Kidney tubule cell (primary cell): ENCODE results near the gene RUSC1.
A peak's percentile ranks its signal among the peaks of the same experiment; 100 is the strongest.

Source experiments
- DNase-seq: peaks from one replicate; pipeline ENCODE4 v3.0.0-alpha.2; 2018; ENCODE audit warnings: low spot score

Gene RUSC1

DNA sequence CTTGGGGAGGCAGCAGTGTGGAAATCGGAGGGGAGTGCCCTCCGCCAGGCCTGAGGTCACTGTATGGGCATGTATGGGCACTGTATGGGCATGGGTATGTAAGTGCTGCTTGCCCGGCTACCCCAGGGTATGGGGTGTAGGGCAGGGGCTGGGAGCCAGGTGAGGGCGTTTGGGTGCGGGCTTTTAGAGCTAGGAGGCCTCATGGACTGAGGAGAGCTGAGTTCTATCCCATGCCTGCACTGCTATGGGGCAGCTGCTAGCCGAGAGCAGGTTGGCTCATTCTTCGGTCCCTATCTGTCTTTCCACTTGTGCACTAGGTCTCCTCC is 24.8 kb upstream of the RUSC1 start:
- DNase-seq = no peak

DNA sequence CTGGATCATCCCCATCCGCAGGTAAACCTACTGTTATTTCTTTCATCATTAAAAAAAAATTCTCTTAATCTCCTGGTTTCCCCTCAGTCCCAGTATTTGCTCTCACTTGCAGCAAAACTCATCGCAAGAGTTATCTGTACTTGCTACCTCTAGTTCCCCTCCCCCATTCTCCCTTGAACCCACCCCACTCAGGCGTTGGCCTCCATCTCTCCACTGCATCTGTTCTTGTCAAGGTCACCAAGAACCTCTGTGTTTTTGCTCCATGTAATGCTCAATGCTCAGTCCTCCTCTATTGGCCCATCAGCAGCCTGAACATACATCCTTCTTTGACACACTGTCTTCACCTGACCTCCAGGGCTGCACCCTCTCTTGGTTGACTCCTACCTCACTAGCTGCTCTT is 24.0 kb upstream of the RUSC1 start:
- no peak for DNase-seq

DNA sequence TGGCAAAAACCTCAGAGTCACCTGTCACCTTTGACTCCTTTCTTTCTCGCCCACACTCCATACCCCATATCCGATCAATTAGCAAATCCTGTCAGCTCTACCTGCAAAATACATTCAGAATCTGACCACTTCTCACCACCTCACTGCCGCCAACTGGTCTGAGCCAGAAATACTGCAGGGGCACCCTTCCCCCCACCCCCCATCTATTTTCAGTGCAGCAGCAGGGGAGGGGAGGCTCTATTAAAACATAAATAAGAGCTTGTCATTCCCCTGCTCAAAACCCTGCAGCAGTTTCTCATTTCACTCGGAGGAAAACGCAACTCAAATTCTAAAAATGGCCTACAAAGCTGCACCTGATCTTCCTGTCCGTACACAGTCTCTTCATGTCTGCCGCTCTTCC is 23.3 kb upstream of the RUSC1 start:
- no peak for DNase-seq

DNA sequence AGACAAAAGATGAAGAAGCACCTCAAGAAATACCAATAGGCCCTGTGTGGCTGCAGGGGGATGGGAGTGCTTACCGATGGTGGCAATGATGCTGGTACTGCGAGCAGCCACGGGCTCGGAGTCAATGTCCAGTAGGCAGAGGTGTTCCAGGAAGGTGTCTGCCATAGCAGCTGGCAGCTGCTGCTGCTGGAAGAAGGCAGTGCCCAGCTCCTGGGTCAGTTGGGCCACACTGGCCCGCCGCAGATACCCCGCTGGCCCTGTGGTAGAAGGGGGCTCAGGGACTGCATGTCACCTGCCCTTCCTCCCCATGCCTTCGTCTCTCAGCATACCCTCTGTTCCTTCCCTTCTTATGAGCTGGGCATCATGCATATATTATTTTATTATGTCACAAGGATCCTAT is 20.7 kb upstream of the RUSC1 start:
- no peak for DNase-seq

DNA sequence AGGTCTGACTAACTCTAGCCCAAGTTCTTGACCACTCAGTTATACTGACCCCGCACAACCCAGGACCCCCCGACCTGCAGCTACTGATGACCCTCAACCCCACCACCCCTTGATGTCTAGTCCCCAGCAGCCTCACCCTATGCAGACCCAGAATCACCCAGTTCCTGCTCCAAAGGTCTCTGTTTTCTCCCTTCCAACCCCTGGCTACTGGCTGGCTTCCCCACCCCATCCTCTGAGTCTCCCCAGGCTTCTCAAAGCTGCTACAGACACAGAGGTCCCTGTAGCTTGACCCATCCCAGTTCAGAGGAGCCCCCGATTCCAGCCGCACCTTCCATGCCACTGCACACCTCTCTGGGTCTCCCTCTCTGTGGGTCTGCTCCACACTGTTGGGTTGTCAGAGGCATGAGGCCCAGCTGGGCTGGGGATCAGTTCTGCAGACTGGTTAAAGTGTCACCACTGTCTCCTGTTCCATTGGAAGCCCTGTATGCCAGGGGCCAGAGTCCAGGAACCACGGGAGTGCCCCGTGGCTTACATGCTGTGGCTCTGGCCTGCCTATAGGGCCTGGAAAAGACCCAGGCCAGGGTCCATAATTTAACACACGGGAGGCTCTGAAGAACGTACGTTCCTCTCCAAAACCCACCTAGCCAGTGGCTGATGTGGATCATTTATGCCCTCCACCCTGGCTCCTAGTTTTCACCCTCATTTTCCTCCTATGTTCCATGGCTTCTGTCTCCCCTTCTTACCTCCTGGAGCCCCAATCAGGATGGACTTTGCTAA is 20.0 kb upstream of the RUSC1 start:
- no peak for DNase-seq

DNA sequence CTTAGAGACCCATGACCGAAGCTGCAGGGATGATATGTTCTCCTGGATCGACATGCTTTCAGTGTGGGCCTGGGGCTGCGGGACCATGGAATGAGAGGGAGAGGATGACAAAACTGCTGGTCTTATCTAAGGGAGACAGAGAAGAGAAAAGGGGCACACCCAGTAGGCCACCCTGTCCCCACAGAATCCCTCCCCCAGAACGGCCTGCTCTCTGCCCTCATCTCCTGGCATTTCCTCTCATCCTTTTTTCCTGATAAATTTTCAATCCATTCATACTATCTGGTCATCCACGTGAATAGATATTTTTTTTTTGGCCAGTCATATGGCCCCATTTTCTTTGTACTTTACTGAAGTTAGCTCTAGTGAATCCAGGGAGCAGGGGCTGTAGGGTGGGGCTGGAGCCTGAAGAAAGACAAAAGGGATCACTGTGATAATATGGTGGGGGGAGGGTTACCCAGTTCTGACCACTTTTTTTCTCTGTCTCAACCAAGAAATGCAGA is 19.3 kb upstream of the RUSC1 start, which contains the start of gene PKLR:
TSS of gene PKLR (minus strand) at position 97 of the 500 bp plus-strand sequence. CDS start at position 54, 43 bp downstream.
- no peak for DNase-seq

DNA sequence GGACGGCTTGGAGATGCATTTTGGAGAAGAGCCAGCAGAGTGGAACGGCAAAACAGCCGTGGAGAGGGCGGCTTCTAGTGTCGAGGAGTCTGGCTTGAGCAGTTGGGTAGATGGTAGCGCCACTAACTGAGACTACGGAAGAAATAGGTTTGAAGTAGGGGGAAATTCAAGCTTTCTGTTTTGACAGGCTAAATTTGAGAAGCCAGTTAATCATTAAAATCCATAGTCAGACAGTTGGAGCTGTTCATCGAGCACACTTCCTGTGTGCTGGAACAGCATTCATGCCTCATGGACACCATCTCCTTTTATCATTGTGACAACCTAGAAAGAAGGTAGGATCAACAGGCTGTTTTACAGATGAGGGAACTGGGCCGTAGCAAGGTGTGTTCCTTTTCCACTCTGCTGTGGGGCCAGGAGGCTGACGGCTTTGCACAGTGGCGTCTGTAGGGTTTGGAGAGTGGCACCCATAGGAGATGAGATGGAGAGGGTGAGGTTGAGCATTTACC is 16.1 kb upstream of the RUSC1 start:
- peak; percentile 80 for DNase-seq

DNA sequence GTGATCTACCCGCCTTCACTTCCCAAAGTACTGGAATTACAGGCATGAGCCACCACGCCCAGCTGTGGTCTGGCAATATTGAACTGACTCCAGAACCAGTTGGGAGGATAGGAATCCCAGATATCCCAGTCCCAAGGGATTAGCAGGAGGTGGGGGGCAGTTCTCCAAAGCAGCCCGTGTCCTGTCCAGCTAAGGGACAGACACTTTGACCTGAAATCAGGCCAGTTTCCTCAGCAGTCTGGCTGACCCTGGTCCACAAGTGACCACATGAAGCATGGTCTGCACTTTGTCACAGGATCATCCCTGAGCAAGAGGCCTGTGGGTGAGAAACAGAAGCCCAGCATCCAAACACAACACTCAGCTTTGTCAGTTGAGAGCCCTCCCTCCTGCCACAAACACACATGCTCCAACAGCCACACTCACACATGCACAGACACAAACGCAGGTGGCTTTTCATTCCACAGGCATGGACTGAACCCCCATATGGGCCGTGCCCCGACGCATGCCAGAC is 14.8 kb upstream of the RUSC1 start:
- no peak for DNase-seq

DNA sequence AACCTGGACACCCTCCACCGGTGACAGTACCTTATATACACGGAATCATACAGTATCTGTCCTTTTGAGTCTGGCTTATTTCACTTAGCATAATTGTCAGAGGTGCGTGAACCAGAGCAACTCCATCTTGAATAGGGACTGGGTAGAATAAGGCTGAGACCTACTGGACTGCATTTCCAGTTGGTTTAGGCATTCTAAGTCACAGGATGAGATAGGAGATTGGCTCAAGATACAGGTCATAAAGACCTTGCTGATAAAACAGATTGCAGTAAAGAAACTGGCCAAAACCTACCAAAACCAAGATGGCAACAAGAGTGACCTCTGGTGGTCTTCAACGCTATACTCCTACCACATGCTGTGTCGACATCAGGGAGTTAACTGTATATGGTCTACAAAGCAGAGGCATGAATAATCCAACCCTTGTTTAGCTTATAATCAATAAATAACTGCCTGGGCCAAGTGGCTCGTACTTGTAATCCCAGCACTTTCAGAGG is 13.4 kb upstream of the RUSC1 start:
- DNase-seq = peak; percentile 48

DNA sequence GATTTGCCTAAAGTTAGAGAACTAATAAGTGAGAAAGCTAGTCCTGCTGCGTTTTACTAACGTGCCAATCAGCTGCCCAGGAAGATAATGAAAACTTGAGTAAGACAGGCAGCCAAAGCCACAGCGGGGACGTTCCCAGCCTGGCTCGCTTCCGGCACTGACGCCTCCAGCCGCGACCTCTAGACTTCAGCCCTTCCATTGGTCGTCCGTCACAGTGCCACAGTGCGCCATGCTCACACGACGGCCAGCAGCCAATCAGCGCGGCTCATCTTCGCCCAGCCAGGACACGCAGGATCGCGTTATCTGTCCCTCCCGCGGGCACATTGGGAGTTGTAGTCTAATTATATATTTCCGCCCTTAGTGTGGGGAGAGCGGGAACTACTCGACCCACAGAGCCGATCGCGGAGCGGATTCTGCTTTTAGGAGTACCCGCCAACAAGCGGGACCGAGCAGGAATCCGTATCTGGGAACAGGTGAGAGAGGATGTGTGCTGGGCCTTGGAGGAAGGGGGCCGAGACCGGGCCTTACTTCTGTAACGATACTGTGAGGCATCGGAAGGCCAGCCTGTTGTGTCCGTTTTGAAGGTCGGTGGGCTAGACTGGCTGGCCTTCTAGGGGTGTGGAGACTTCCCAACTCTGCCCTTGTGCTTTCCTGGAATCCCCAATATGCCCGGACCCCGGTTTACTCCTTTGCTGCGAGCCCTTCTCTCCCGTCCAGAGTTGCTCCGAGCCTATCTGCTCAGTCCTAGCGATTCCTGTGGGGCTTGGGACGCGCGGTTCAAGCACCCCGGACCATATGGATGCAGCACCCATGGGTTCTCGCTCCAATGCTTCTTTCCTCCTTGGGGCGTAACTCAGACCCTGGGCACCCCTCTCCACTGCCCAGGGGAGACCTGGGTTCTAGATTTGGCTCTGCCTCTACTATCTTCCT is 11.9 kb upstream of the RUSC1 start, which contains the start of gene FDPS:
TSS of gene FDPS (plus strand) at position 374 of the 930 bp plus-strand sequence. CDS start 924 bp downstream, outside the sequence.
- DNase-seq = peak; percentile 99

DNA sequence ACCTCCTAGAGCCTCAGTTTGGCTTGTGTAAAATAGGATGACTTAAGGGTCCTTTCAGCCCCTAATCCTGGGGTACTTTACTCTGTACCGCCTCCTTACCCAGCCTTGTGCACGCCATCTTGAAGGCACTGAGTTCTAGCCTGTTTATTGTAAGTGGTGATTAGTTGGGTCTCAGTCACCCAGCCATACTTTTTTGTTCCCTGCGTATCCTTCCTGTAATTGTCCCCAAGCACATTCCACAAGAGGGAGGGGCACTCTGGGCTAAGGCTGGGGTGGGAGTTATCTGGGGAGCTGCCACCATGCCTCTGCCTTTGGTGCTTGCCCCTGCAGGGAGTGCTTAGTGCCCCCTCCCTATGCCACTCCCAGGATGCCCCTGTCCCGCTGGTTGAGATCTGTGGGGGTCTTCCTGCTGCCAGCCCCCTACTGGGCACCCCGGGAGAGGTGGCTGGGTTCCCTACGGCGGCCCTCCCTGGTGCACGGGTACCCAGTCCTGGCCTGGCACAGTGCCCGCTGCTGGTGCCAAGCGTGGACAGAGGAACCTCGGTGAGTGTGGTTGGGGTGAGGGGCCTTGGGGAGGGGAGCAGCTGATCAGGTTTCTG is 11.2 kb upstream of the RUSC1 start:
- peak; percentile 43 for DNase-seq

DNA sequence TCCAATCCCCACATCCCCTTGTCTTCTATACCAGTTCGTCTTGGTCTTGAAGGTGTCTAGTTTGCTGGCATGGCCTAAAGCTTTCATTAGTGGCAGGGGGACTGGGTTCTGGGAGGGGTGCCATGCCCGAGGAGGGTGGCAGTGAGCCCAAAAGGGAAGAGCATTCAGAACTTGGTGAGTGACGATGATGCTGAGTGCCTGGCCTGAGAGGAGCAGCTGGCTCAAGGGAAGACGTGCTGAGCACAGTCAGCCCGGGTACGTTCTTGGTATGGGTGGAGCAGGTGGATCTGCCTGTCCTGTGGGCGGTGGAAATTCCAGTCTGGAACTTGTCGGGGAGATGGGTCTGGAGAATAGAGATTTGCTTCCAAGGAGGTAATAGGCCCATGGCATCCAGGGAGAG is 7.4 kb upstream of the RUSC1 start:
- DNase-seq = no peak

DNA sequence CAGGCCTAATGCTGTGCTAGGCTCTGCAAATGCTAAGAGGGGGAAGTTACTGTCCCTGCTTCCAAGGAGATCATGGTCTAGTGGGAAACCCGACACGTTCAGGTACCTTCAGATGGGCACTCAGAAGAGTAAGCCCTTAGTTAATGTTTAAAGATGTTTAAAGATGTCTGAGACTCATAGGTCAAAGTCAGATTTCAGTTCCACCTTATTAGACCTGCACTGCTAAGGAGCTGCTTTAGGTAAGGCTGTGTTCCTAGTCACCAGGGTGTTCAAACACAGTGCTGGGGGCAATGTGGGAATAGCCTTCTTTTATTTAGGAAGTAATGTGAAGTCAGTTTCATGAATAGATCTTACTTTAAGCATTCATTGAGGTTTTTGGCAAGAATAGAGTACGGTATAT is 3.8 kb upstream of the RUSC1 start:
- peak; percentile 23 for DNase-seq

DNA sequence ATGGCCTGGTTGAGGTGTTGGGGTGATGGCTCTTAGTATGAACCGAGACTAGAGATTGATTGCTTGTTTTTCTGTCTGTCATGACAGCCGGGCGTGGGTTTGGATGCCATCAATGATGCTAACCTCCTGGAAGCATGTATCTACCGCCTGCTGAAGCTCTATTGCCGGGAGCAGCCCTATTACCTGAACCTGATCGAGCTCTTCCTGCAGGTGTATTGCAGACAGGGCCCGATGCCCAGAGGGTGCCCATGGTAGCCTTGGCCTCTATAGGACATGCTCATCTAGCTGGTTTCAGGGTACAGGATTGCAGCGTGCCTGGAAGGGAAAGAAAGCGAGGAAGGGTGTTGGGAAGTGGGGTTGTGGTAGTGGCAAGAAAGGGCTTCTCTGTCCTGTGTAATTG is 2.6 kb upstream of the RUSC1 start:
- DNase-seq = no peak

DNA sequence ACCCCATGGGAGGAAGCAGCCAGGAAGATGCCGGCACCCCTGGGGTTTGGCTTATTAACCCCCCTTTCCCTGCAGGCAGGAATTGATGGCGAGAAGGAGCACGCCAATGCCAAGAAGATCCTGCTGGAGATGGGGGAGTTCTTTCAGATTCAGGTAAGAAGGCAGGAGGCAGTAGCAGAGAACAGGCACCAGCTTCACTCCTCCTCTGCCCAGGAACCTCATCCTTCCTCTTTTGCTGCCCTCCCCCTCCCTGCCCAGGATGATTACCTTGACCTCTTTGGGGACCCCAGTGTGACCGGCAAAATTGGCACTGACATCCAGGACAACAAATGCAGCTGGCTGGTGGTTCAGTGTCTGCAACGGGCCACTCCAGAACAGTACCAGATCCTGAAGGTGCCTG is 1.2 kb upstream of the RUSC1 start:
- DNase-seq = no peak

DNA sequence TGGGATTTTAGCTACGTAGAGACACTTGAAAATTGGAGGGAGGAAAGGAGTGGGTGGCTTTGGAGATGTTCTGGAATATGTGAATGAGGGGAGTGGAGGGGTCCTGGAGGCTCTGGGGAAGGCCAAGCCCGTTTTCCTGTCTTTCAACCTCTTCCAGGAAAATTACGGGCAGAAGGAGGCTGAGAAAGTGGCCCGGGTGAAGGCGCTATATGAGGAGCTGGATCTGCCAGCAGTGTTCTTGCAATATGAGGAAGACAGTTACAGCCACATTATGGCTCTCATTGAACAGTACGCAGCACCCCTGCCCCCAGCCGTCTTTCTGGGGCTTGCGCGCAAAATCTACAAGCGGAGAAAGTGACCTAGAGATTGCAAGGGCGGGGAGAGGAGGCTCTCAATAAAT is 442 bp upstream of the RUSC1 start:
- no peak for DNase-seq

DNA sequence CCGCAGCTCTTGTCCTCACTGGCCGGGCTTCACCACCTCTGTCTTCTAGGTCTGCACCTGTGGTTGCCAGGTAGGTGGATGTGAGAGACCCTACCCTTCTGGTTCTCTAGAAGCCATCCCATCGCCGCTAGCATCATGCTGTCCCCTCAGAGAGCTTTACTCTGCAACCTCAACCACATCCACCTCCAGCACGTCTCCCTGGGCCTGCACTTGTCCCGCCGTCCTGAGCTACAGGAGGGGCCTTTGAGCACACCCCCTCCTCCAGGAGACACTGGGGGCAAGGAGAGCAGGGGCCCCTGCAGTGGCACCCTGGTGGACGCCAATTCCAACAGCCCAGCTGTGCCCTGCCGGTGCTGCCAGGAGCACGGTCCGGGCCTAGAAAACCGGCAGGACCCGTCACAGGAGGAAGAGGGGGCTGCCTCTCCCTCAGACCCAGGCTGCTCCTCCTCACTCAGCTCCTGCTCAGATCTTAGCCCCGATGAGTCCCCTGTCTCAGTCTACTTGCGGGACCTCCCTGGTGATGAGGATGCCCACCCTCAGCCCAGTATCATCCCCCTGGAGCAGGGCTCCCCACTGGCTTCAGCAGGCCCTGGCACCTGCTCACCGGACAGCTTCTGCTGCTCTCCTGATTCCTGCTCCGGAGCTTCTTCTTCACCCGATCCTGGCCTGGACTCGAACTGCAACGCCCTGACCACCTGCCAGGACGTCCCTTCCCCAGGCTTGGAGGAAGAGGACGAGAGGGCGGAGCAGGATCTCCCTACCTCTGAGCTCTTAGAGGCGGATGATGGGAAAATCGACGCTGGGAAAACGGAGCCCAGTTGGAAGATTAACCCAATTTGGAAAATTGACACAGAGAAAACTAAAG is 1.2 kb downstream of the RUSC1 start:
- no peak for DNase-seq

DNA sequence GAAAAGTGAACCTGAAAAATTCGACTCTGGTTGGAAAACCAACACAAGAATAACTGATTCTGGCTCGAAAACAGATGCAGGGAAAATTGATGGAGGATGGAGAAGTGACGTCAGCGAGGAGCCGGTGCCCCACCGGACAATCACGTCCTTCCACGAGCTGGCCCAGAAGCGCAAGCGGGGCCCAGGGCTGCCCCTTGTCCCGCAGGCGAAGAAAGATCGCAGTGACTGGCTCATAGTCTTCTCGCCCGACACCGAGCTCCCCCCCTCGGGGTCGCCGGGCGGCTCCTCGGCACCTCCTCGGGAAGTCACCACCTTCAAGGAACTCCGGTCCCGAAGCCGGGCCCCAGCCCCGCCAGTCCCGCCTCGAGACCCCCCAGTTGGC is 1.9 kb downstream of the RUSC1 start:
- DNase-seq = peak; percentile 37

DNA sequence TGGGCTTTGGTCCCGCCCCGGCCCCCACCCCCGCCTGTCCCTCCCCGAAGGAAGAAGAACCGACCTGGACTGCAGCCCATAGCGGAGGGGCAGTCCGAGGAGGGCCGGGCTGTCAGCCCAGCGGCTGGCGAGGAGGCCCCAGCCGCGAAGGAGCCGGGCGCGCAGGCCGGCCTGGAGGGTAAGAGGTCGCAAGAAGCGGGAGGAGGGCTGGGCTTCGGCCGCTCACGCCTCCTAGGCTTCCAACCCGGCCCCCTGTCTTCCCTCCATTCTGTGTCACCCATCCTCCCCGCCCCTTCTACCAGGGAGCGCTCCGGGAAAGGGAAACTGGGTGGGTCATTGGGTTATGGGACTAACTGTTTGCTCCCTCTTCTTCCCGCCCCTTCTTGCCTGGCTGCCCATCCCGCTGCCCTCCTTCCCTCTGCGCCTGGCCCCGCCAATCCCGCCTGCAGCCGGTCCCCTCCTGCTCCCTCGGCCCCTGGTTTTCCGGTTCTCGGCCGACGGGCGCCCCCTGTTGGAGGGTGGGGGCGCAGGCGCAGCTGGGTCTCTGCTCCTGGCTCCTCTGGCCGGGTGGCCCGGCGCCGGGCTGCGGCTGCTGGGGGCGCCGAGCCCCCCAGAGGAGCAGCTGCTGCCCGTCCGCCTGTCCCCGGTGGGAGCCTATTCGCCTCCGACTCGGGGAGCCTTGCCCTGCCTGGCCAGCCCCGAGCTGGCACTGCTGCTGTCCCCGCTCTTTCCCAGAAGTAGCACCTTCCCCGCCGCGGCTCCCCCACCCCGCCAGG is 2.4 kb downstream of the RUSC1 start:
- DNase-seq = peak; percentile 96

DNA sequence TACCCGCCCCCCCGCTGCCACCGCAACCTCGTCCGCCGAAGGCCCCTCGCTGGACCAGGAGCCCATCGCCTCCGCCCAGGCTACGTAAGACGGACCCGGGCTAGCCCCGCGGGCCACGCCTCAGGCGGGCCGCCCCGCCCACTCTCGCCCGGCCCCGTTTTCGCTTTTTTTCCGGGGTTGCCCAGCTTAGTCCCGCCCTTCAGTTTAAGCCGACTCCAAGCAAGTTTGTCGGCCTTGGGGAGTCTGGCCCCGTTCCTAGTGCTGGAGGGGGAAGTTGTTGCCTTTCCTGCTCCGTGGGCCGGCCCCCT is 3.0 kb downstream of the RUSC1 start:
- DNase-seq = peak; percentile 93
